ENCODE measurements around the gene TSPAN6. TPM values are rescaled to one million over a fixed set of nuclear protein-coding genes. Genes with fewer than 3 reads are reported as not detected.

Gene TSPAN6
- total RNA-seq, 1 donor from 2014 or later = 32.1 TPM

GRCh38 chrX:100647095-100647494 is 10.5 kb upstream of the TSPAN6 start:
- no peak for DNase-seq

- DNase-seq = no peak
Measured at GRCh38 chrX:100645106-100645505, 8.5 kb upstream of the TSPAN6 start.

GRCh38 chrX:100643956-100644860 is 7.6 kb upstream of the TSPAN6 start, which contains the start of gene SRPX2:
Gene SRPX2 (plus strand): TSS chrX:100644199. CDS start chrX:100646323, 2,124 bp downstream.
- no peak for DNase-seq

GRCh38 chrX:100643212-100643611 is 6.6 kb upstream of the TSPAN6 start:
- DNase-seq = no peak

- no peak for DNase-seq
Measured at GRCh38 chrX:100642290-100642689, 5.7 kb upstream of the TSPAN6 start.

GRCh38 chrX:100635989-100636320 is 651 bp downstream of the TSPAN6 start:
- no peak for DNase-seq

- DNase-seq = no peak
Measured at GRCh38 chrX:100635040-100635439, 1.6 kb downstream of the TSPAN6 start.

GRCh38 chrX:100625985-100626491 is 10.6 kb downstream of the TSPAN6 start:
- DNase-seq = no peak

GRCh38 chrX:100623001-100623400 is 13.6 kb downstream of the TSPAN6 start:
- no peak for DNase-seq

GRCh38 chrX:100615005-100615404 is 21.6 kb downstream of the TSPAN6 start:
- no peak for DNase-seq

- DNase-seq = no peak
Measured at GRCh38 chrX:100611951-100612350, 24.7 kb downstream of the TSPAN6 start.

GRCh38 chrX:100609591-100609990 is 27.0 kb downstream of the TSPAN6 start:
- no peak for DNase-seq

GRCh38 chrX:100606753-100607152 is 29.9 kb downstream of the TSPAN6 start:
- no peak for DNase-seq

GRCh38 chrX:100600758-100601157 is 35.8 kb downstream of the TSPAN6 start:
- no peak for DNase-seq

GRCh38 chrX:100600340-100600739 is 36.3 kb downstream of the TSPAN6 start:
- DNase-seq = no peak

- DNase-seq = no peak
Measured at GRCh38 chrX:100599456-100599855, 37.1 kb downstream of the TSPAN6 start.

GRCh38 chrX:100596601-100597000 is 40.0 kb downstream of the TSPAN6 start:
- no peak for DNase-seq

- no peak for DNase-seq
Measured at GRCh38 chrX:100593581-100593980, 43.0 kb downstream of the TSPAN6 start.

GRCh38 chrX:100593126-100593525 is 43.5 kb downstream of the TSPAN6 start:
- DNase-seq = no peak

- no peak for DNase-seq
Measured at GRCh38 chrX:100591256-100592051, 45.2 kb downstream of the TSPAN6 start.

- no peak for DNase-seq
Measured at GRCh38 chrX:100587861-100588260, 48.7 kb downstream of the TSPAN6 start.

- no peak for DNase-seq
Measured at GRCh38 chrX:100586747-100587146, 49.9 kb downstream of the TSPAN6 start.

- no peak for DNase-seq
Measured at GRCh38 chrX:100584611-100585010, 52.0 kb downstream of the TSPAN6 start, which contains the start of gene TNMD. Gene TNMD (plus strand): TSS chrX:100584936. CDS start chrX:100585019, 83 bp downstream.
